ENCODE measurements around the gene SALL1. TPM values are rescaled to one million over a fixed set of nuclear protein-coding genes. Genes with fewer than 3 reads are reported as not detected.

Gene SALL1
- total and polyA plus RNA-seq, 4 experiments from 2014 or later: not detected

- Mint-ChIP-seq H3K9me3 (peaks cover 0 to 5% (median 2%) of the 10 kb centered on the region in 8 donors), H3K27me3 (peaks cover 23 to 25% of the 10 kb centered on the region in 2 donors), H3K27ac (no peak overlapping the region), H3K36me3 (no peaks in the 10 kb centered on the region), H3K4me3 (no peak overlapping the region), H3K4me1 (no peaks in the 10 kb centered on the region)
- ChIA-PET POLR2A (ENCODE audit: partially characterized antibody) (no interaction called here), CTCF (ENCODE audit: partially characterized antibody) (no interaction called here)
- intact Hi-C loops (cut with micrococcal nuclease): no loop called here
- H3K36me3 ChIP-seq (ENCODE audit: insufficient read depth, low read length): no peaks in the 10 kb centered on the region
- H3K27ac ChIP-seq (ENCODE audit: low read depth, low read length): no peak overlapping the region
- H3K27me3 ChIP-seq (ENCODE audit: insufficient read depth, low read length): peaks cover 8% of the 10 kb centered on the region
- no peaks in the 10 kb centered on the region for H3K4me1 ChIP-seq (ENCODE audit: insufficient read depth, low read length)
- no peaks in the 10 kb centered on the region for H3K9me3 ChIP-seq (ENCODE audit: control insufficient read depth in 1 of 2, low read length in 2 of 2)
- no peak for DNase-seq
- no peak overlapping the region for H3K4me3 ChIP-seq (ENCODE audit: low read length in 2 of 2)
Observed at GRCh38 chr16:51109173-51109572, 41.9 kb downstream of the SALL1 start.

GRCh38 chr16:51107742-51108141 is 43.3 kb downstream of the SALL1 start:
- Histone ChIP-seq H3K27me3 (ENCODE audit: insufficient read depth, low read length) (peaks cover 5% of the 10 kb centered on the region), H3K27ac (ENCODE audit: low read depth, low read length) (no peak overlapping the region), H3K4me1 (ENCODE audit: insufficient read depth, low read length) (no peaks in the 10 kb centered on the region), H3K9me3 (ENCODE audit: control insufficient read depth in 1 of 2, low read length in 2 of 2) (no peaks in the 10 kb centered on the region), H3K4me3 (ENCODE audit: low read length in 2 of 2) (no peak overlapping the region), H3K36me3 (ENCODE audit: insufficient read depth, low read length) (no peaks in the 10 kb centered on the region)
- CTCF ChIA-PET (ENCODE audit: partially characterized antibody): no interaction called here
- Mint-ChIP-seq H3K27ac (no peak overlapping the region), H3K4me1 (no peaks in the 10 kb centered on the region), H3K4me3 (no peak overlapping the region), H3K36me3 (no peaks in the 10 kb centered on the region), H3K9me3 (peaks cover 0 to 6% (median 3%) of the 10 kb centered on the region in 8 donors), H3K27me3 (peaks cover 16 to 17% of the 10 kb centered on the region in 2 donors)
- DNase-seq: no peak
- POLR2A ChIA-PET (ENCODE audit: partially characterized antibody): no interaction called here
- intact Hi-C loops (cut with micrococcal nuclease): no loop called here

- no peak overlapping the region for H3K4me3 Mint-ChIP-seq
Observed at GRCh38 chr16:51106535-51106934, 44.5 kb downstream of the SALL1 start.

GRCh38 chr16:51103590-51103989 is 47.5 kb downstream of the SALL1 start:
- no peaks in the 10 kb centered on the region for H3K36me3 ChIP-seq (ENCODE audit: insufficient read depth, low read length)
- peaks cover 0 to 3% of the 10 kb centered on the region in 2 donors for H3K27me3 Mint-ChIP-seq
- CTCF ChIA-PET (ENCODE audit: partially characterized antibody): no interaction called here
- no peaks in the 10 kb centered on the region for H3K36me3 Mint-ChIP-seq
- H3K9me3 Mint-ChIP-seq: peaks cover 0 to 8% (median 3%) of the 10 kb centered on the region in 8 donors
- intact Hi-C loops (cut with micrococcal nuclease): no loop called here
- H3K9me3 ChIP-seq (ENCODE audit: control insufficient read depth in 1 of 2, low read length in 2 of 2): no peaks in the 10 kb centered on the region
- H3K4me1 ChIP-seq (ENCODE audit: insufficient read depth, low read length): no peaks in the 10 kb centered on the region
- POLR2A ChIA-PET (ENCODE audit: partially characterized antibody): no interaction called here
- DNase-seq: no peak
- no peak overlapping the region for H3K27ac ChIP-seq (ENCODE audit: low read depth, low read length)
- no peaks in the 10 kb centered on the region for H3K4me1 Mint-ChIP-seq
- no peaks in the 10 kb centered on the region for H3K27me3 ChIP-seq (ENCODE audit: insufficient read depth, low read length)
- no peak overlapping the region for H3K27ac Mint-ChIP-seq
- no peak overlapping the region for H3K4me3 ChIP-seq (ENCODE audit: low read length in 2 of 2)
- no peak overlapping the region for H3K4me3 Mint-ChIP-seq

More at GRCh38 chr16:51106535-51106934, 44.5 kb downstream of the SALL1 start:
- Histone ChIP-seq H3K9me3 (ENCODE audit: control insufficient read depth in 1 of 2, low read length in 2 of 2) (no peaks in the 10 kb centered on the region), H3K4me3 (ENCODE audit: low read length in 2 of 2) (no peak overlapping the region), H3K36me3 (ENCODE audit: insufficient read depth, low read length) (no peaks in the 10 kb centered on the region), H3K4me1 (ENCODE audit: insufficient read depth, low read length) (no peaks in the 10 kb centered on the region), H3K27ac (ENCODE audit: low read depth, low read length) (no peak overlapping the region), H3K27me3 (ENCODE audit: insufficient read depth, low read length) (no peaks in the 10 kb centered on the region)
- ChIA-PET POLR2A (ENCODE audit: partially characterized antibody) (no interaction called here), CTCF (ENCODE audit: partially characterized antibody) (no interaction called here)
- DNase-seq: no peak
- Mint-ChIP-seq H3K27me3 (peaks cover 7 to 8% of the 10 kb centered on the region in 2 donors), H3K9me3 (peaks cover 0 to 6% (median 3%) of the 10 kb centered on the region in 8 donors), H3K36me3 (no peaks in the 10 kb centered on the region), H3K4me1 (no peaks in the 10 kb centered on the region), H3K27ac (no peak overlapping the region)
- intact Hi-C loops (cut with micrococcal nuclease): no loop called here

- Mint-ChIP-seq H3K9me3 (peaks cover 0 to 3% (median 0%) of the 10 kb centered on the region in 8 donors), H3K4me3 (no peak overlapping the region), H3K27ac (no peak overlapping the region), H3K4me1 (no peaks in the 10 kb centered on the region), H3K36me3 (no peaks in the 10 kb centered on the region), H3K27me3 (peaks cover 0 to 6% of the 10 kb centered on the region in 2 donors)
- Histone ChIP-seq H3K27ac (ENCODE audit: low read depth, low read length) (no peak overlapping the region), H3K9me3 (ENCODE audit: control insufficient read depth in 1 of 2, low read length in 2 of 2) (no peaks in the 10 kb centered on the region), H3K4me1 (ENCODE audit: insufficient read depth, low read length) (no peaks in the 10 kb centered on the region), H3K27me3 (ENCODE audit: insufficient read depth, low read length) (no peaks in the 10 kb centered on the region), H3K4me3 (ENCODE audit: low read length in 2 of 2) (no peak overlapping the region), H3K36me3 (ENCODE audit: insufficient read depth, low read length) (no peaks in the 10 kb centered on the region)
- no peak for DNase-seq
- ChIA-PET POLR2A (ENCODE audit: partially characterized antibody) (no interaction called here), CTCF (ENCODE audit: partially characterized antibody) (no interaction called here)
- intact Hi-C loops (cut with micrococcal nuclease): no loop called here
Observed at GRCh38 chr16:51097729-51098128, 53.3 kb downstream of the SALL1 start.

- no peaks in the 10 kb centered on the region for H3K27me3 ChIP-seq (ENCODE audit: insufficient read depth, low read length)
- intact Hi-C loops (cut with micrococcal nuclease): no loop called here
- no peak for DNase-seq
- no peaks in the 10 kb centered on the region for H3K4me1 Mint-ChIP-seq
- ChIA-PET CTCF (ENCODE audit: partially characterized antibody) (no interaction called here), POLR2A (ENCODE audit: partially characterized antibody) (no interaction called here)
- H3K27me3 Mint-ChIP-seq: peaks cover 0 to 6% of the 10 kb centered on the region in 2 donors
- H3K4me3 ChIP-seq (ENCODE audit: low read length in 2 of 2): no peak overlapping the region
- H3K9me3 ChIP-seq (ENCODE audit: control insufficient read depth in 1 of 2, low read length in 2 of 2): no peaks in the 10 kb centered on the region
- H3K36me3 ChIP-seq (ENCODE audit: insufficient read depth, low read length): no peaks in the 10 kb centered on the region
- H3K4me3 Mint-ChIP-seq: no peak overlapping the region
- H3K27ac Mint-ChIP-seq: no peak overlapping the region
- no peaks in the 10 kb centered on the region for H3K4me1 ChIP-seq (ENCODE audit: insufficient read depth, low read length)
- no peaks in the 10 kb centered on the region for H3K36me3 Mint-ChIP-seq
- no peak overlapping the region for H3K27ac ChIP-seq (ENCODE audit: low read depth, low read length)
- peaks cover 0 to 7% (median 0%) of the 10 kb centered on the region in 8 donors for H3K9me3 Mint-ChIP-seq
Observed at GRCh38 chr16:51095890-51096626, 55.0 kb downstream of the SALL1 start.

- H3K9me3 Mint-ChIP-seq: peaks cover 0 to 7% (median 0%) of the 10 kb centered on the region in 8 donors
- Histone ChIP-seq H3K36me3 (ENCODE audit: insufficient read depth, low read length) (no peaks in the 10 kb centered on the region), H3K27ac (ENCODE audit: low read depth, low read length) (no peak overlapping the region), H3K4me1 (ENCODE audit: insufficient read depth, low read length) (no peaks in the 10 kb centered on the region), H3K4me3 (ENCODE audit: low read length in 2 of 2) (no peak overlapping the region), H3K9me3 (ENCODE audit: control insufficient read depth in 1 of 2, low read length in 2 of 2) (no peaks in the 10 kb centered on the region), H3K27me3 (ENCODE audit: insufficient read depth, low read length) (no peaks in the 10 kb centered on the region)
- peaks cover 0 to 8% of the 10 kb centered on the region in 2 donors for H3K27me3 Mint-ChIP-seq
- ChIA-PET POLR2A (ENCODE audit: partially characterized antibody) (no interaction called here), CTCF (ENCODE audit: partially characterized antibody) (no interaction called here)
- no peak overlapping the region for H3K4me3 Mint-ChIP-seq
- H3K36me3 Mint-ChIP-seq: no peaks in the 10 kb centered on the region
- no peak for DNase-seq
- H3K4me1 Mint-ChIP-seq: no peaks in the 10 kb centered on the region
- intact Hi-C loops (cut with micrococcal nuclease): no loop called here
- H3K27ac Mint-ChIP-seq: no peak overlapping the region
Observed at GRCh38 chr16:51095084-51095881, 55.8 kb downstream of the SALL1 start.
